Measurements from ENCODE around the gene NFAM1. TPM values are rescaled to one million over a fixed set of nuclear protein-coding genes. Genes with fewer than 3 reads are reported as not detected.

The NFAM1 gene
- total RNA-seq, 2 donors from 2014 or later: 0.66 to 1.0 TPM

DNA sequence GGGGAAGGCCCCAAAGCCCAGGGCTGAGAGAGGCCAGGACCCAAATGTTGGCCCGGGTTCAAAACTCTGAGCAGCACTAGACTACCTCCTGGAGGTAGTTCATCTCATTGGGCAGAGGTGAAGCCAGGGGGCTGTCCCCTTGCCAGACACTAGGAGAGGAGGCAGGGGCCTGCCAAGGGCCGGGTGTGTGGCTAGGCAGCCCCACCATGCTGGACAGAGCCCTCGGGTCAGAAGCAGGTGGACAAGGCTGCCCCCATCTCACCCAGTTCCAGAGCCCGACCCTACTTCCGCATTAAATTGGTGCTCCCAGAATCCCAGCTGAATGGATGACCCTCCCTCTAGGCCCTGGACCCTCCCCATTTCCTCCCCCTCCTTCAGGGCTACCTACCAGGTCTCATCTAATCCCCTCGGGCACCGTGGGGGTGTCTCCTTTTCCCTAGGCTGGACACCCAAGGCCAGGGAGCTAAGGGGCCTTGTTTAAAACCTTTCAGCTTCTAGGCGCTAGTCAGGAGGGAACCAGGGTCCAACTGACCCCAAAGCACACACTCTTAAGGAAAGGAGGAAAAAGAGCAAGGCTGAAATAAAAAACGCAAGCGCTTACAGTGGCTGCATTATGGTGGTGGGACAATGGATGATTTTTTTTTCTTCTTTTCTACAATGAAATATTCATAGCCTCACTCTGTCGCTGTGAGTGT lies 89.6 kb downstream of the NFAM1 start:
- H3K36me3 ChIP-seq (replicated peaks in 1 of 2; ENCODE audit: insufficient read depth in 1 of 2, low read depth in 2 of 2): no peaks in the 10 kb centered on the region
- H3K9me3 ChIP-seq: no peaks in the 10 kb centered on the region
- intact Hi-C loops (cut with DNase I): no loop called here
- no peaks in the 10 kb centered on the region for H3K27me3 ChIP-seq
- TF ChIP-seq POLR2A (IDR thresholded peaks at IDR 0.05): no peak
- H3K4me3 ChIP-seq: no peak overlapping the region
- WGBS, 2 donors: 88 to 90% methylated on average over 10 to 11 of the region's 11 CpGs
- DNase-seq (no peak), ATAC-seq (no peak)
- peaks cover 7% of the 10 kb centered on the region for H3K4me1 ChIP-seq
- no peak overlapping the region for H3K27ac ChIP-seq

DNA sequence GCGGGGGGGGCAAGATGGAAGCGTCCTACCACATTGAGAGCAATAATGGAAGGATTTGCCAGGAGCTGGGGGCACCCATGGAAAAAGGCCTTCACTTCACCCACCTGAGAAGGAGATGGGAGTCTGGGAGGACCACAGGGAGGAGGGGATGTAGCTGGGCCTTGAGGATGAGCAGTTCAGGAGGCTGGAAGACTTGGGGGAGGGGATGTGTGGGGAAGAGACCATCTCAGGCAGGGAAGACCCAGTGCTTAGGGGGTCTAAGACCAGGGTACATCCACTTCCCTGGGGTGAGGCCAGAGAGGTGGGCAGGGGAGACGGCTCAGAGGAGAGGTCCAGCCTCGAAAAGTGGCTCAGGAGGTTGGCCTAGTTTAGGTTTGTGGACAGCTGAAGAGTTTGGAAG lies 90.4 kb downstream of the NFAM1 start:
- ATAC-seq (no peak), DNase-seq (no peak)
- Histone ChIP-seq H3K27me3 (no peaks in the 10 kb centered on the region), H3K9me3 (no peaks in the 10 kb centered on the region), H3K27ac (no peak overlapping the region), H3K36me3 (replicated peaks in 1 of 2; ENCODE audit: insufficient read depth in 1 of 2, low read depth in 2 of 2) (no peaks in the 10 kb centered on the region), H3K4me1 (peaks cover 7% of the 10 kb centered on the region), H3K4me3 (no peak overlapping the region)
- WGBS, 2 donors: 97% methylated on average over 4 of the region's 4 CpGs
- TF ChIP-seq POLR2A (IDR thresholded peaks at IDR 0.05): no peak
- TF ChIP-seq, protein P1, sequence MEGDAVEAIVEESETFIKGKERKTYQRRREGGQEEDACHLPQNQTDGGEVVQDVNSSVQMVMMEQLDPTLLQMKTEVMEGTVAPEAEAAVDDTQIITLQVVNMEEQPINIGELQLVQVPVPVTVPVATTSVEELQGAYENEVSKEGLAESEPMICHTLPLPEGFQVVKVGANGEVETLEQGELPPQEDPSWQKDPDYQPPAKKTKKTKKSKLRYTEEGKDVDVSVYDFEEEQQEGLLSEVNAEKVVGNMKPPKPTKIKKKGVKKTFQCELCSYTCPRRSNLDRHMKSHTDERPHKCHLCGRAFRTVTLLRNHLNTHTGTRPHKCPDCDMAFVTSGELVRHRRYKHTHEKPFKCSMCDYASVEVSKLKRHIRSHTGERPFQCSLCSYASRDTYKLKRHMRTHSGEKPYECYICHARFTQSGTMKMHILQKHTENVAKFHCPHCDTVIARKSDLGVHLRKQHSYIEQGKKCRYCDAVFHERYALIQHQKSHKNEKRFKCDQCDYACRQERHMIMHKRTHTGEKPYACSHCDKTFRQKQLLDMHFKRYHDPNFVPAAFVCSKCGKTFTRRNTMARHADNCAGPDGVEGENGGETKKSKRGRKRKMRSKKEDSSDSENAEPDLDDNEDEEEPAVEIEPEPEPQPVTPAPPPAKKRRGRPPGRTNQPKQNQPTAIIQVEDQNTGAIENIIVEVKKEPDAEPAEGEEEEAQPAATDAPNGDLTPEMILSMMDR (IDR thresholded peaks at IDR 0.05): no peak
- intact Hi-C loops (cut with DNase I): no loop called here

DNA sequence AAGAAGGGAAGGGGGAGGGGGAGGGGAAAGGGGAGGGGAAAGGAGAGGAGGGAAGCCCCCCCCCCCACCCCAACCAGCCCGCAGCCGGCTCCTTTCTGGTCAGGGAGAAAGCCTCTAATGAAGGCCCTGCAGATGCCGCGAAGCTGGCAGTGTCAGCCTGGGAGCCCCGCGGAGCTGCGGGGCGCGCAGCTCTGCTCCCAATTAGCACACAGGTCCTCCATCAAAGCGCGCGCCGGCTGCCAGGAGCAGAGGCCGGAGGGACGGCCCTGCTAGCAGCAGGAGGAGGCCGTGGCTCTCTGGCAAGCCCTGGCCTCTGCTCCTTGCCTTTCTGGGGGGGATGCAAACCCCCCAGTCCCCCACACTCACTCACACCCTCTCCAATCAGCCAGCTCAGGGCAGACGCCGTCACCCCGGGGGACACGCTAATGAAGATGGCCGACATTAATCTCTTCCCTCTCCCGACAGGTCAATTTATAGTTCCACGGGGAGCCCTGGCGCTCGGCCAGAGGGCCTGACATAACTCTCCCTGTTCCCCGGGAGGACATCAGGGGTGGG lies 91.3 kb downstream of the NFAM1 start:
- DNase-seq (peak in 1 of 4 donors; percentile 46), ATAC-seq (no peak)
- Histone ChIP-seq H3K9me3 (no peaks in the 10 kb centered on the region), H3K36me3 (replicated peaks in 1 of 2; ENCODE audit: insufficient read depth in 1 of 2, low read depth in 2 of 2) (no peaks in the 10 kb centered on the region), H3K27ac (no peak overlapping the region), H3K27me3 (no peaks in the 10 kb centered on the region), H3K4me3 (no peak overlapping the region), H3K4me1 (peaks cover 11% of the 10 kb centered on the region)
- WGBS, 2 donors: 29 to 36% methylated on average over 17 to 24 of the region's 26 CpGs
- TF ChIP-seq, protein P1 (IDR thresholded peaks at IDR 0.05): no peak
- TF ChIP-seq POLR2A (IDR thresholded peaks at IDR 0.05): no peak
- intact Hi-C loops (cut with DNase I): no loop called here

DNA sequence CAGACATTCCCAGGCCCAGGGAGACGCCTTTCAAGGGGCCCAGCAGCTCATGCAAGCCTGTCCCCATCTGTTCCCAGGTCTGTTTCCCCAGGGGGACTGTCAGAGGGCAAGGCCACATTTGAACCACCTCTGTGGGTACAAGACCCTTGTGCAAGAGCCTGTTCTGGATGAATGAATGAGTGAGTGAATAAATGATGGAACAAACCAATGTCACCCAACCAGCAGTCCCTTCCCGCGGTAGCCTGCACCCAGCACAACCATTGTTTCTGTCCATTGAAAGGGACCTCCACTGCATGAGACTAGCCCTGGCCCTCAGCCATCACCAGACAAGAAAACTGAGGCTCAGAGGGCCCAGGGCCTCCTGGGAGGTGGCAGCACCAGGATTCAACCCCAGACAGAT lies 92.1 kb downstream of the NFAM1 start:
- no peaks in the 10 kb centered on the region for H3K27me3 ChIP-seq
- ATAC-seq: no peak
- WGBS, 2 donors: 90 to 100% methylated on average over 2 to 3 of the region's 3 CpGs

DNA sequence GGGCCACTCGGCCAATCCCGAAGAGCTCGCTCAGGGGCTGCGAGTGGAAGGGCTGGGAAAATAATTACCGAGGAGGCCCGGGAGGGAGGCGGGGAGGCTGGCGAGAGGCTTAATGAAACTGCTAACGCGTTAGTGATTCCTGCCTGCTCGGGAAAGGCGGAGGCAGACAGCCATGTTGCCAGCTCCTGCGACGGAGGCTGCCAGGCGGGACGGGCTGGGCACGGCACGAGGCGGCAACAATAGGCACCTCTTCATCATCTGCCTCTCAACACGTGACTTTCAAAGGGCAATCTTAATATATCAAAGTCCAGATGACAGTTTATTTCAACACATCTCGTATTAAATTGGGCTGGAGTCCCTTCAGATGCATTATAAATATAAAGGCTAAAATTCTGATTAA lies 93.7 kb downstream of the NFAM1 start:
- no peaks in the 10 kb centered on the region for H3K36me3 ChIP-seq (replicated peaks in 1 of 2; ENCODE audit: insufficient read depth in 1 of 2, low read depth in 2 of 2)
- peaks cover 16% of the 10 kb centered on the region for H3K4me1 ChIP-seq
- H3K4me3 ChIP-seq: no peak overlapping the region
- intact Hi-C loops (cut with DNase I): no loop called here
- 79 to 90% methylated on average over 21 of the region's 21 CpGs for WGBS, 2 donors
- H3K9me3 ChIP-seq: no peaks in the 10 kb centered on the region
- DNase-seq: no peak
- no peaks in the 10 kb centered on the region for H3K27me3 ChIP-seq
- TF ChIP-seq POLR2A (IDR thresholded peaks at IDR 0.05): no peak
- no peak for ATAC-seq
- no peak overlapping the region for H3K27ac ChIP-seq

More for the DNA sequence above, 92.1 kb downstream of the NFAM1 start:
- no peaks in the 10 kb centered on the region for H3K9me3 ChIP-seq
- peaks cover 16% of the 10 kb centered on the region for H3K4me1 ChIP-seq
- DNase-seq: no peak
- intact Hi-C loops (cut with DNase I): no loop called here
- no peak overlapping the region for H3K27ac ChIP-seq
- H3K4me3 ChIP-seq: no peak overlapping the region
- H3K36me3 ChIP-seq (replicated peaks in 1 of 2; ENCODE audit: insufficient read depth in 1 of 2, low read depth in 2 of 2): no peaks in the 10 kb centered on the region
- TF ChIP-seq, protein P1 (IDR thresholded peaks at IDR 0.05): no peak

DNA sequence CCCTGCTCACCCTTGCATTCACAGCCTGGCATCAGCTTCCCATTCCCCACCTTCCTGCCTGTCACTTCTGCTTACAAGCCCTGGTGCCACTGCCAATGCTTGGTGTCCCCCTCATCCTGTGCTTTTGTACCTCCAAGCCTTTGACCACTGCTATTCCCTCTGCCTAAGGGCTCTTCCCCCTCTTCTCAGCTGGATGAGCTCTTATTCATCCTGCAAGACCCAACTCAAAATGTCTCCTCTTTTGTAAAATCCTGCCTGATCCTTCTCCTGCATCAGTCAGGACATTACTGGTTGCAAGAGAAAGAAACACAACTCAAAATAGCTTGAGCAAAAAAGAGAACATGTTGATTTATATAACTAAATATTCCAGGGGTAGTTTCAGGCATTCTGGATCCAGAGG lies 94.8 kb downstream of the NFAM1 start:
- TF ChIP-seq, protein P1 (IDR thresholded peaks at IDR 0.05): no peak
- TF ChIP-seq POLR2A (IDR thresholded peaks at IDR 0.05): no peak
- H3K9me3 ChIP-seq: no peaks in the 10 kb centered on the region
- intact Hi-C loops (cut with DNase I): no loop called here
- no peak for DNase-seq
- H3K4me1 ChIP-seq: peaks cover 10% of the 10 kb centered on the region
- H3K36me3 ChIP-seq (replicated peaks in 1 of 2; ENCODE audit: insufficient read depth in 1 of 2, low read depth in 2 of 2): no peaks in the 10 kb centered on the region
- no peaks in the 10 kb centered on the region for H3K27me3 ChIP-seq
- no peak for ATAC-seq
- no peak overlapping the region for H3K27ac ChIP-seq
- H3K4me3 ChIP-seq: no peak overlapping the region
